Smooth muscle cell (in vitro differentiated cells): ENCODE measurements around the gene TOM1L1. TPM values are rescaled to one million over a fixed set of nuclear protein-coding genes. Genes with fewer than 3 reads are reported as not detected.

Experiments used
- DNase-seq: peaks from one replicate; lab custom pipeline; 2025; ENCODE audit not compliant: unreplicated experiment; lab: John Stamatoyannopoulos, UW
- H2AFZ ChIP-seq: fragments of 200-600 bp; sonication (generic); 2 replicates; pipeline ENCODE4 v1.6.0; 2016; ENCODE audit warnings: antibody characterized with exemption, low read depth, mild to moderate bottlenecking
- H3F3A ChIP-seq: fragments of 200-600 bp; sonication (generic); 2 replicates; pipeline ENCODE4 v1.6.0; 2017; ENCODE audit warnings: antibody characterized with exemption, low read depth
- H3K27ac ChIP-seq: fragments of 200-600 bp; sonication (generic); 2 replicates; pipeline ENCODE4 v1.5.1; 2016; ENCODE audit warnings: low read depth, mild to moderate bottlenecking
- H3K27me3 ChIP-seq: fragments of 200-600 bp; sonication (generic); 2 replicates; pipeline ENCODE4 v1.6.1; 2016; ENCODE audit warnings: low read depth, mild to moderate bottlenecking
- H3K36me3 ChIP-seq: fragments of 200-600 bp; sonication (generic); 2 replicates; pipeline ENCODE4 v1.5.1; 2016; ENCODE audit warnings: low read depth
- H3K4me1 ChIP-seq: fragments of 200-600 bp; sonication (generic); 2 replicates; pipeline ENCODE4 v1.5.1; 2016; ENCODE audit warnings: low read depth
- H3K4me2 ChIP-seq: fragments of 200-600 bp; sonication (generic); 2 replicates; pipeline ENCODE4 v1.6.0; 2016; ENCODE audit warnings: mild to moderate bottlenecking
- H3K4me3 ChIP-seq: fragments of 200-600 bp; sonication (generic); 2 replicates; pipeline ENCODE4 v1.5.1; 2016; ENCODE audit warnings: mild to moderate bottlenecking
- H3K79me2 ChIP-seq: fragments of 200-600 bp; sonication (generic); 2 replicates; pipeline ENCODE4 v1.6.0; 2016; ENCODE audit warnings: low read depth, mild to moderate bottlenecking
- H3K9ac ChIP-seq: fragments of 200-600 bp; sonication (generic); 2 replicates; pipeline ENCODE4 v1.6.0; 2016; ENCODE audit warnings: low read depth
- H3K9me3 ChIP-seq: fragments of 200-600 bp; sonication (generic); replicated peaks from 2 replicates; pipeline ENCODE4 v1.5.1; 2016; ENCODE audit warnings: low read depth
- H4K20me1 ChIP-seq: fragments of 200-600 bp; sonication (generic); 2 replicates; pipeline ENCODE4 v1.6.0; 2016; ENCODE audit warnings: low read depth
- CTCF ChIP-seq: fragments of 200-600 bp; sonication (generic); IDR thresholded peaks from 2 replicates; pipeline ENCODE4 v1.5.1; 2017; ENCODE audit warnings: borderline replicate concordance, mild to moderate bottlenecking, antibody characterized with exemption; ENCODE audit not compliant: insufficient read depth, poor library complexity, severe bottlenecking
- WGBS: methylation state at CpG from one replicate; pipeline ENCODE4 v1.1.7; 2016; ENCODE audit warnings: low lambda C conversion rate; 5-methylcytosine and 5-hydroxymethylcytosine counted together
- polyA plus RNA-seq: library from polyadenylated mRNA; unstranded; fragments of >200 nt; fragmentation: Nextera tagmentation; extraction: Ambion mirVana; gene quantifications from 2 replicates; pipeline ENCODE4 v1.2.1, GENCODE V29; 2016
- total RNA-seq: library from RNA; depleted of rRNA; stranded (reverse); fragments of >200 nt; gene quantifications from 2 replicates; pipeline ENCODE4 v1.2.3, GENCODE V29; 2014

The TOM1L1 gene
- total and polyA plus RNA-seq, 2 experiments from 2014 or later = 3.9 to 8.5 TPM

- Histone ChIP-seq H3K27ac (no peak overlapping the region), H3K4me3 (no peak overlapping the region), H3K4me2 (no peak overlapping the region), H3K79me2 (peaks cover 74% of the 10 kb centered on the region), H2AFZ (no peak overlapping the region), H3F3A (no peaks in the 10 kb centered on the region), H3K9ac (no peak overlapping the region), H3K36me3 (no peaks in the 10 kb centered on the region), H3K9me3 (no peaks in the 10 kb centered on the region), H4K20me1 (peaks cover 17% of the 10 kb centered on the region), H3K27me3 (no peaks in the 10 kb centered on the region), H3K4me1 (peaks cover 22% of the 10 kb centered on the region)
- no peak for TF ChIP-seq CTCF
- DNase-seq = no peak
These were observed 70.5 kb downstream of the TOM1L1 start for GRCh38 chr17:54971147-54971546.

- Histone ChIP-seq H3K4me1 (peaks cover 15% of the 10 kb centered on the region), H3F3A (no peaks in the 10 kb centered on the region), H3K27me3 (no peaks in the 10 kb centered on the region), H2AFZ (no peak overlapping the region), H4K20me1 (peaks cover 11% of the 10 kb centered on the region), H3K4me3 (no peak overlapping the region), H3K9ac (no peak overlapping the region), H3K4me2 (no peak overlapping the region), H3K36me3 (no peaks in the 10 kb centered on the region), H3K79me2 (peaks cover 72% of the 10 kb centered on the region), H3K9me3 (no peaks in the 10 kb centered on the region), H3K27ac (no peak overlapping the region)
- no peak for DNase-seq
- WGBS = 98% methylated on average over 3 of the region's 3 CpGs
- no peak for TF ChIP-seq CTCF
These were observed 71.2 kb downstream of the TOM1L1 start for GRCh38 chr17:54971901-54972300.

- Histone ChIP-seq H3K4me2 (no peak overlapping the region), H3K36me3 (no peaks in the 10 kb centered on the region), H3K9me3 (no peaks in the 10 kb centered on the region), H4K20me1 (peaks cover 7% of the 10 kb centered on the region), H3K4me3 (no peak overlapping the region), H3K27ac (no peak overlapping the region), H2AFZ (no peak overlapping the region), H3F3A (no peaks in the 10 kb centered on the region), H3K79me2 (peaks cover 71% of the 10 kb centered on the region), H3K4me1 (peaks cover 12% of the 10 kb centered on the region), H3K9ac (no peak overlapping the region), H3K27me3 (no peaks in the 10 kb centered on the region)
- 91% methylated on average over 3 of the region's 3 CpGs for WGBS
- DNase-seq = no peak
- no peak for TF ChIP-seq CTCF
These were observed 71.9 kb downstream of the TOM1L1 start for GRCh38 chr17:54972406-54973138.

- H3F3A ChIP-seq = no peaks in the 10 kb centered on the region
- H3K4me1 ChIP-seq = peaks cover 8% of the 10 kb centered on the region
- no peak for TF ChIP-seq CTCF
- no peak overlapping the region for H3K4me2 ChIP-seq
- H3K79me2 ChIP-seq = peaks cover 81% of the 10 kb centered on the region
- no peak overlapping the region for H3K9ac ChIP-seq
- peaks cover 1% of the 10 kb centered on the region for H3K9me3 ChIP-seq
- H3K27ac ChIP-seq = no peak overlapping the region
- no peaks in the 10 kb centered on the region for H3K36me3 ChIP-seq
- over 99% methylated on average over 3 of the region's 3 CpGs for WGBS
- peaks cover 7% of the 10 kb centered on the region for H4K20me1 ChIP-seq
- no peaks in the 10 kb centered on the region for H3K27me3 ChIP-seq
- H2AFZ ChIP-seq = no peak overlapping the region
- DNase-seq = no peak
- no peak overlapping the region for H3K4me3 ChIP-seq
These were observed 74.1 kb downstream of the TOM1L1 start for GRCh38 chr17:54974759-54975158.
